NK-92 treated with Interleukin-12 subunit alpha and Interleukin-12 subunit beta, amount 100 ng/mL, for 24 hours (cell line): ENCODE results near the gene TXNDC2.

ENCODE experiments used
- DNase-seq: peaks from one replicate; lab custom pipeline; 2025; lab: John Stamatoyannopoulos, UW

The TXNDC2 gene

GRCh38 chr18:9913526-9914333 lies 28.0 kb downstream of the TXNDC2 start, which contains the start of gene VAPA:
VAPA (plus strand) TSS chr18:9914016; CDS start chr18:9914257, 241 bp downstream.
- DNase-seq = peak; percentile 77

- no peak for DNase-seq
Observed at GRCh38 chr18:9914334-9914583, 28.5 kb downstream of the TXNDC2 start.

- peak; percentile 21 for DNase-seq
Observed at GRCh38 chr18:9914584-9915290, 29.0 kb downstream of the TXNDC2 start.

- no peak for DNase-seq
Observed at GRCh38 chr18:9915291-9916076, 29.7 kb downstream of the TXNDC2 start.

- DNase-seq = no peak
Observed at GRCh38 chr18:9916077-9916639, 30.4 kb downstream of the TXNDC2 start.

- no peak for DNase-seq
Observed at GRCh38 chr18:9916808-9917207, 31.0 kb downstream of the TXNDC2 start.

- no peak for DNase-seq
Observed at GRCh38 chr18:9918016-9918680, 32.4 kb downstream of the TXNDC2 start.

GRCh38 chr18:9919564-9920232 lies 33.9 kb downstream of the TXNDC2 start:
- no peak for DNase-seq

GRCh38 chr18:9922592-9923311 lies 37.0 kb downstream of the TXNDC2 start:
- no peak for DNase-seq

- no peak for DNase-seq
Observed at GRCh38 chr18:9924371-9924943, 38.7 kb downstream of the TXNDC2 start.

GRCh38 chr18:9925369-9925768 lies 39.6 kb downstream of the TXNDC2 start:
- no peak for DNase-seq

- no peak for DNase-seq
Observed at GRCh38 chr18:9925795-9926194, 40.0 kb downstream of the TXNDC2 start.

GRCh38 chr18:9926223-9926894 lies 40.6 kb downstream of the TXNDC2 start:
- DNase-seq = no peak

GRCh38 chr18:9926977-9927376 lies 41.2 kb downstream of the TXNDC2 start:
- DNase-seq = no peak

- no peak for DNase-seq
Observed at GRCh38 chr18:9927392-9928063, 41.8 kb downstream of the TXNDC2 start.

- DNase-seq = no peak
Observed at GRCh38 chr18:9928646-9929259, 43.0 kb downstream of the TXNDC2 start.

- DNase-seq = no peak
Observed at GRCh38 chr18:9930299-9930884, 44.6 kb downstream of the TXNDC2 start.

- no peak for DNase-seq
Observed at GRCh38 chr18:9931146-9931545, 45.4 kb downstream of the TXNDC2 start.
